Anterior cingulate cortex (tissue), 58 donors: ENCODE measurements around the gene TMEM125.

Experiments used
- DNase-seq, 58 donors: peaks; one replicate each; lab custom pipeline; 2025; lab: John Stamatoyannopoulos, UW

The TMEM125 gene

DNA sequence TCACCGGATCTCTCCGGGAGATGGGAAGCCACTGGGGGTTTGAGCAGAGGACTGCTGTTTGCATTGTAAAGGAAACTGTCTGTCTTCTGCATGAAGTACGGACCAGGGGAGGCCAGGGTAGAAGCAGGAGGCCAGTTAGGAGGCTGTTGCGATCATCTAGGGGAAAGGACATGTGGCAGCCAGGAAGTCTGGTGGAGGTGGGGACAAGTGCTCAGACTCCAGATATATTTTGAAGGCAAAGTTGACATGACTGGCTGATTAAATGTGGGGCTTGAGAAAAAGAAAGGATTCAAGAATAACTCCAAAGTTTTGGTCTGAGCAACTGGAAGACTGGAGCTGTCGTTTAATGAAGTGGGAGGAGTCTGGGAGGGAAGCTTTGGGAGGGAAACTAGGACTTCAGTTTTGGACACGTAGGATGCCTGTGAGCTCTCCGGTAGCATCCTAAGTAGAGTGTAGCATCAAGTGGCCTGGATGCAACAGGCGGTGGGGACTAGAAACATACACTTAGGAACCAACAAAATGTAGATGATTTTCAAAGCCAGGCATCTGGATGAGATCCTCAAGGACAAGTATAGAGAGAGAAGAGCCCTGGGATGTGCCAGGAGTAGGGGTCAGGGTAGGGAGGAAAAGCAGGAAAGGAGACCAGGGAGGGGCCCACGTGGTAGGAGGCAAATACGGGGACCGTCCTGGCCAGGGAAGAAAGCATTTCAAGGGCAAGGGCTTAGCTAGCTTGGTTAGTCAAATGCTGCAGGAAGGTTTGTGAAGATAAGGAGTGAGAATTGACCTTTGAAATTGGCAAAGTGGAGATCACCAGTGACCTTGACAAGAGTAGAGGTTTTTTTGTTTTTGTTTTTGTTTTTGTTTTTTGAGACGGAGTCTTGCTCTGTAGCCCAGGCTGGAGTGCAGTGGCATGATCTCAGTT is 19.3 kb downstream of the TMEM125 start:
- DNase-seq, result no peak

GRCh38 chr1:43292216-43292615 is 22.4 kb downstream of the TMEM125 start:
- DNase-seq, result no peak

DNA sequence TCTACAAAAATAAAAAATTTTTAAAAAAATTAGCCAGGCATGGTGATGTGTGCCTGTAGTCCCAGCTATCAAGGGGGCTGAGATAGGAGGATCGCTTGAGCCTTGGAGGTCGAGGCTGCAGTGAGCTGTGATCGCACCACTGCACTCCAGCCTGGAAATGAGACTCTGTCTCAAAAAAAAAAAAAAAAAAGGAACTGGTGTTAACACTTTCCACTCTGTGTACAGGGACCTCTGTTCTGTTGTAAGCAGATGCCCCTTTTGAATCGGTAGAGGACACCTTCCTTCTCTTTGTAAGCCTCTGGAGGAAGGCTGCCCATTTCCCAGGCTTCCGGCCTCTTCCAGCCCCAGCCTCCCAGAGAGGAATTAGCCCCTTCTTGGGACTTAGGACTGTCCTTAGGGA is 22.9 kb downstream of the TMEM125 start:
- no peak for DNase-seq

DNA sequence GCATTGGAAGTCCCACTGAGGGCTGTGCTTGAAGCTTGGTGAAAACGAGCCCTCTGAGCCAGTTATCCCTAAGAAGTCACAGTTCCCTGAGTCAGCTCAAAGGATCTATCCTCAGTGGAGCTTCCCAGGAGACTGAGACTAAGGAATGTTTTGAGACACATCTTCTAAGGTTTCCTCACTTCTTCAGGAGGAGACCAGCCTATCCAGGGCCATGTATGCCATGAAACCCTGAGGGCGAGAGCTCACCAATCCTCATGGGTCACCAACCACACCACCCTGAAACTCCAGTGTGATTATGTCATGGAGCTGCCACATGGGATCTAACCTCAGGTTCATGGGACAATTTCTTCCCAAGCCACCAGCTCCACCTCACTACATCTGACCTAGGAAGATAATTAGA is 23.4 kb downstream of the TMEM125 start:
- DNase-seq, result no peak

- peak in 39 of 58 donors; percentile 9 to 87 (median 49) for DNase-seq
Observed at GRCh38 chr1:43293896-43294760, 24.3 kb downstream of the TMEM125 start.

- DNase-seq, result peak in 1 of 58 donors; percentile 51
Observed at GRCh38 chr1:43294761-43295160, 25.0 kb downstream of the TMEM125 start.

DNA sequence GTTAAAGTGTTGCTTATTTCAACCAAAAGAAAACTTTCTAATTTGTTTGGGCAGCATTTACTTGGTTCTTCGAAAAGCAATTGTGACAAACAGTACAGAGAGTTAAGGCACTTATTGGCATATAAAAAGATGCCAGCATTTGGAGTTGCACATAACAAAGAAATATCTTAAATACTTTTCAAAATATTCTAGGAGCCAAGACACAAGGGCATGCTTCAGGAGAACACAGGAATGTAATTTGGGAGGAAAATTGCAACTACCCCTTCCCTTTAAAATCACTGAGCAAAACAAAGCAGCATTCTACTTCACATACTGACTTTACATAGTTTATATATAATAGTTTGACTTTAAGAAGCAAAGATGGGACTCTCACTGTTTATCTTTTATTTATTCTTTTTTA is 26.4 kb downstream of the TMEM125 start:
- no peak for DNase-seq

DNA sequence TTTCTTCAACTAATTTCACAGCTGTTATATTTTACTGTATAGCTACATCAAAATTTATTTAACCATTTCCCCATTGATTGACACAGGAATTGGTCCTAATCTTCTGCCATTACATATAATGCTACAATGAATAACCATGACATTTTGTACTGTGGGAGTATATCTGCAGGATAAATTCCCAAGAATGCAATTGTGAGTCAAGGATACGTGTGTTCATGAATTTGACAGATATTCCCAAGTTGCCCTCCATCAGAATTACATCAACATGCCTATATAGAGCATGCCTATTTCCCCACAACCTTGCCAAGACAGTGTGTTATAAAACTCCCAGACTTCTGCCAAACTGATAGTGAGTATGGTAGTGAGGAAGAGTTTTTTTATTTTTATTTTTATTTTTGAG is 28.3 kb downstream of the TMEM125 start:
- DNase-seq, result no peak

DNA sequence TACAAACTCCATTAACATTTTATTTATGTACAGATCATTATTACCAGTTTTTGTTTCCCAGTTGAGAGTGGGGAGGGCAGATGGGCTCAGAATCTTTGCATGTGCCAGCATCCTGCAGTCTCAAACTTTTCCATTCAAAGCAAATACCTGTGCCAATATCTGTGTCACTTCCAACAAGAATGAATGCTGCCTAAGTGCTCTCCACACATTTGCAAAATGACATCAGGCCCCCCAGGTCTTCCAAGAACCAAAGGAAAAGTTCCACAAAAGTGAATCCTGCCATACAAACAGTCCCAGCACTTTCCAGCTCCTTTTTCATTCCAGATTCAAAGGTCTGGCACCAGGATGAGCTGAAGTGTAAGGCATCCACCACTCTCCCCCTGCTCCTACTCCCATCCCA is 29.3 kb downstream of the TMEM125 start:
- no peak for DNase-seq

DNA sequence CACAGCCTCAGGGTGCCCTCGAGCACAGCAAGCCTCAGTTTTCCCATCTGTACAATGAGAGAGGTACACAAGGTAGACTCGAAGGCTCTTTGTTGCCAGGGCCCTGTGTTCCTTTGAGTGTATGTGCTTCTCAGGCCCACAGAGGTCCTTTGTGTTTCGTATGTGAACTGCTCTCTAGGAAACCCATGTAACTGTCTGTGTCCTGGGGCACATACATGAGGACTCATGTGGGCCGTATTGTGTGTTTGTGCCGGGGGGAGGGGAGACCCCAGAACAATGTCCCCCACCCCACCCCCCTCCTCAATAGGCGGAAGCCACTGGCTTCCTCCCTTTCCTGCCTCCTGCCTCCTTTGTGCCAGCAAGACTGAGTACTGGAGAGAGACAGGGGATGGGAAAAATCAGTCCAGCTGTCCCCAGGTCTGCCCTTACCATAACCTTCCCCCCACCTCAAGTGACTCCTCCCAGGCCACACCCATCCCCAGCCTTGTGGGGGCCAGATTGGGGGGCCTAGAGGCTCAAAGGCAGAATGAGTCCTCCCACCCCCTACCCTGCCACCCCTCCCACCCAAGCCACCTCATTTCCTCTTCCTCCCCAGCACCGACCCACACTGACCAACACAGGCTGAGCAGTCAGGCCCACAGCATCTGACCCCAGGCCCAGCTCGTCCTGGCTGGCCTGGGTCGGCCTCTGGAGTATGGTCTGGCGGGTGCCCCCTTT is 30.8 kb downstream of the TMEM125 start, which contains the start of gene TIE1:
TIE1 (plus strand) TSS at position 605 of the 717 bp plus-strand sequence; CDS start at position 695, 90 bp downstream.
- no peak for DNase-seq

- DNase-seq, result peak in 3 of 58 donors; percentile 25 to 28 (median 27)
Observed at GRCh38 chr1:43302201-43302600, 32.4 kb downstream of the TMEM125 start.

GRCh38 chr1:43302721-43303470 is 33.1 kb downstream of the TMEM125 start:
- no peak for DNase-seq

GRCh38 chr1:43303471-43304313 is 33.9 kb downstream of the TMEM125 start:
- DNase-seq, result no peak

- no peak for DNase-seq
Observed at GRCh38 chr1:43304314-43304681, 34.5 kb downstream of the TMEM125 start.

GRCh38 chr1:43304771-43305300 is 35.1 kb downstream of the TMEM125 start:
- DNase-seq, result no peak

DNA sequence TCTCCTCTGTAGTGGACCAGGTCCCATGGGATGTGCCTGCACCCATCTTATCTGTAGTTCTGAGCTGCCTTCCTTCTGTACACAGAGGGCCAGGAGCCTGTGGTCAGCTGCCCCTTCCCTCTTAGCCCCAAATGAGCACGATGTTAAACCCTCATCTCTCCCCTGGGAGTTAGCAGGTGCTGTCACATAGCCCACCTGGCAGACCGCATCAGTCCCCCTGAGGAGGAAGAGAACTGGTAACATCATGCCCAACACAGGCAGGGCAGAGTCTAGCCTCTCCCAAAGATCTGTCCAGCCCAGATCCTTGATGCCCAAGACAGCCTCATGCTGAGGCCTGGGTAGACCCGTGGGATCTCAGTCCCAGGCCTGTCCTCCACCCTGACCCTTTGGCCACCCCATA is 35.7 kb downstream of the TMEM125 start:
- DNase-seq, result no peak

DNA sequence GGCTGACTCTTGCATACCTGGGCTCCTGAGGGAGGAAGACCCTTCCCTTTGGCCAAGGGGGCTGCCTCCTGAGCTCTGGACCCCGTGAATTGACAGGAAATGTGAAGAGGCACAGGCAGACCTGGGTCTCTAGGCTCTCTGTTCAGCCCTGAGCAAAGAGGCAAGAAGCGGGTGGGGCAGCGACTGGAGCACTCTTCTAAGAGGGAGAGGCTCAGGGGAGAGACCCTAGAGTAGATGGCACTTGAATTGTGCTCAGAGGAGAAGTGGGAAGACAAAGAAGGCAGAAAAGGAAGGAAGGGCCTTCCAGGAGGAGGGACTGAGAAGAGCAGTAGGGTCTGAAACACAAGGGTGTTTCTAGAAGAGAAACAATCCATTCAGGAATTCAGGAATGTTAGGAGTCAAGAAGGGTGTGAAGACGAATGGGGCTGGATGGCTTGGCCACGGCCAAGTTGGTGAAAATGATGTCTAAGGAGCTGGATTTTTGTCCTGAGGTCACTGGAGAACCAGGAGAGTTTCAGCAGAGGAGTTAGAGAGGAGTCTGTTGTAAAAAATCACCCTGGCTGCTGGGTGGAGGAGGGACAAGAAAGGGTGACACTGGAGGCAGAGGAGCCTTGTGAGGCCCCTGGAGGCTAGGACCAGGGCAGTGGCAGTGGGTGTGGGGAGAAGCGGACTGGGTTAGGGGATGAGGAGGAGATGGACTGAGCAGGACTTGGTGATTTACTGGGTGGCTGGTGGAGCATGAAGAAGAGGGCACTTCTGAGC is 36.3 kb downstream of the TMEM125 start:
- no peak for DNase-seq
